WERI-Rb-1 (cell line): ENCODE results near the gene IL19.

Experiments
- DNase-seq: peaks from one replicate; pipeline ENCODE4 v3.0.0-alpha.2; 2020
- H3K27ac ChIP-seq: fragments of 250-450 bp; sonication (Bioruptor Pico); 2 replicates; pipeline ENCODE4 v1.5.1; 2020; ENCODE audit warnings: mild to moderate bottlenecking, moderate library complexity
- H3K27me3 ChIP-seq: fragments of 250-450 bp; sonication (Bioruptor Pico); 2 replicates; pipeline ENCODE4 v1.5.1; 2021; ENCODE audit warnings: mild to moderate bottlenecking, low read depth, moderate library complexity; ENCODE audit not compliant: insufficient read depth, severe bottlenecking
- H3K36me3 ChIP-seq: fragments of 250-450 bp; sonication (Bioruptor Pico); 2 replicates; pipeline ENCODE4 v1.5.1; 2020; ENCODE audit warnings: mild to moderate bottlenecking, moderate library complexity
- H3K4me3 ChIP-seq: 2 replicates; pipeline ENCODE4 v1.5.1; 2011; ENCODE audit warnings: low read depth, mild to moderate bottlenecking, control low read depth, low read length
- H3K9me3 ChIP-seq: fragments of 250-450 bp; sonication (Bioruptor Pico); 2 replicates; pipeline ENCODE4 v1.5.1; 2021; ENCODE audit warnings: mild to moderate bottlenecking, moderate library complexity; ENCODE audit not compliant: severe bottlenecking
- CTCF ChIP-seq: IDR thresholded peaks from 2 replicates; pipeline ENCODE4 v1.5.1; 2011; ENCODE audit warnings: low read depth, mild to moderate bottlenecking, control low read depth, inconsistent platforms, low read length

Gene IL19

GRCh38 chr1:206839006-206839560 is 68.5 kb downstream of the IL19 start:
- no peak overlapping the region for H3K27ac ChIP-seq
- H3K9me3 ChIP-seq = peaks cover 6% of the 10 kb centered on the region
- peaks cover 98% of the 10 kb centered on the region for H3K27me3 ChIP-seq
- no peaks in the 10 kb centered on the region for H3K36me3 ChIP-seq
- DNase-seq = no peak
- no peak for TF ChIP-seq CTCF
- no peak overlapping the region for H3K4me3 ChIP-seq

GRCh38 chr1:206839857-206840256 is 69.3 kb downstream of the IL19 start:
- no peak for DNase-seq
- peaks cover 6% of the 10 kb centered on the region for H3K9me3 ChIP-seq
- H3K4me3 ChIP-seq = no peak overlapping the region
- H3K27ac ChIP-seq = no peak overlapping the region
- peaks cover 98% of the 10 kb centered on the region for H3K27me3 ChIP-seq
- H3K36me3 ChIP-seq = no peaks in the 10 kb centered on the region
- no peak for TF ChIP-seq CTCF

- DNase-seq = no peak
These were observed 71.2 kb downstream of the IL19 start for GRCh38 chr1:206841609-206842323.

GRCh38 chr1:206842854-206843253 is 72.3 kb downstream of the IL19 start:
- Histone ChIP-seq H3K36me3 (no peaks in the 10 kb centered on the region), H3K27me3 (peaks cover 100% of the 10 kb centered on the region), H3K4me3 (no peak overlapping the region), H3K27ac (no peak overlapping the region), H3K9me3 (peaks cover 6% of the 10 kb centered on the region)
- TF ChIP-seq CTCF = no peak
- DNase-seq = no peak

More at GRCh38 chr1:206841609-206842323, 71.2 kb downstream of the IL19 start:
- Histone ChIP-seq H3K27me3 (peaks cover 100% of the 10 kb centered on the region), H3K9me3 (peaks cover 6% of the 10 kb centered on the region), H3K36me3 (no peaks in the 10 kb centered on the region), H3K4me3 (no peak overlapping the region), H3K27ac (no peak overlapping the region)
- no peak for TF ChIP-seq CTCF

GRCh38 chr1:206843626-206844025 is 73.1 kb downstream of the IL19 start:
- TF ChIP-seq CTCF = no peak
- DNase-seq = no peak
- Histone ChIP-seq H3K36me3 (no peaks in the 10 kb centered on the region), H3K27ac (no peak overlapping the region), H3K4me3 (no peak overlapping the region), H3K9me3 (peaks cover 6% of the 10 kb centered on the region), H3K27me3 (peaks cover 98% of the 10 kb centered on the region)
